ELF-1 (cell line): ENCODE data around the gene TNC.

ENCODE experiments used
- DNase-seq: peaks from one replicate; pipeline ENCODE4 v3.0.0-alpha.2; 2016; ENCODE audit warnings: low read depth, low spot score

TNC gene

GRCh38 chr9:115013998-115014397 is 104.0 kb downstream of the TNC start:
- peak; percentile 71 for DNase-seq

GRCh38 chr9:115012486-115012885 is 105.5 kb downstream of the TNC start:
- DNase-seq, result no peak

- DNase-seq, result peak; percentile 48
Observed at GRCh38 chr9:115010874-115011273, 107.1 kb downstream of the TNC start.

GRCh38 chr9:115008536-115009270 is 109.3 kb downstream of the TNC start:
- peak; percentile 49 for DNase-seq

- no peak for DNase-seq
Observed at GRCh38 chr9:115006660-115007059, 111.3 kb downstream of the TNC start.

- DNase-seq, result no peak
Observed at GRCh38 chr9:115005322-115005721, 112.6 kb downstream of the TNC start.

GRCh38 chr9:115004545-115004944 is 113.4 kb downstream of the TNC start:
- no peak for DNase-seq

GRCh38 chr9:115002371-115003120 is 115.4 kb downstream of the TNC start:
- DNase-seq, result no peak

GRCh38 chr9:115000217-115000639 is 117.7 kb downstream of the TNC start:
- DNase-seq, result no peak

GRCh38 chr9:114998326-114998725 is 119.6 kb downstream of the TNC start:
- no peak for DNase-seq

- DNase-seq, result no peak
Observed at GRCh38 chr9:114995681-114996221, 122.2 kb downstream of the TNC start.

- DNase-seq, result no peak
Observed at GRCh38 chr9:114994768-114995167, 123.2 kb downstream of the TNC start.

- DNase-seq, result no peak
Observed at GRCh38 chr9:114991861-114992260, 126.1 kb downstream of the TNC start.

GRCh38 chr9:114990901-114991300 is 127.1 kb downstream of the TNC start:
- DNase-seq, result no peak

GRCh38 chr9:114989600-114990410 is 128.2 kb downstream of the TNC start:
- DNase-seq, result no peak

GRCh38 chr9:114988962-114989599 is 128.9 kb downstream of the TNC start:
- DNase-seq, result no peak

GRCh38 chr9:114987116-114987515 is 130.8 kb downstream of the TNC start:
- no peak for DNase-seq

GRCh38 chr9:114985959-114986501 is 131.9 kb downstream of the TNC start:
- DNase-seq, result no peak

- DNase-seq, result no peak
Observed at GRCh38 chr9:114981063-114981462, 136.9 kb downstream of the TNC start.

GRCh38 chr9:114973216-114973615 is 144.7 kb downstream of the TNC start:
- no peak for DNase-seq

GRCh38 chr9:114972510-114973136 is 145.3 kb downstream of the TNC start:
- no peak for DNase-seq
